Aorta (tissue), 5 donors: ENCODE data around the gene PXN. TPM values are rescaled to one million over a fixed set of nuclear protein-coding genes. Genes with fewer than 3 reads are reported as not detected.

Source experiments
- ATAC-seq: fragments of 200-7000 bp; cut with Tn5 transposase; one replicate; pipeline ENCODE4 v1.9.1; 2022; ENCODE audit warnings: moderate library complexity; ENCODE audit not compliant: low FRiP score
- DNase-seq, 2 donors: peaks; one replicate each; pipeline ENCODE4 v3.0.0-alpha.2; 2020
- H3K27ac ChIP-seq, 2 donors: one replicate each; pipeline ENCODE4 v1.5.1; 2013; ENCODE audit warnings: low read length in 2 of 2, mild to moderate bottlenecking in 2 of 2, moderate library complexity in 2 of 2, control low read depth in 1 of 2, inconsistent platforms in 1 of 2, low read depth in 1 of 2
- H3K27me3 ChIP-seq, 2 donors: one replicate each; pipeline ENCODE4 v1.6.1; 2013; ENCODE audit warnings: control low read depth in 1 of 2, low read length in 1 of 2, mild to moderate bottlenecking in 1 of 2, moderate library complexity in 1 of 2; ENCODE audit not compliant: insufficient read depth in 2 of 2, control insufficient read depth in 1 of 2
- H3K36me3 ChIP-seq, 2 donors: one replicate each; pipeline ENCODE4 v1.6.1; 2013; ENCODE audit warnings: control low read depth in 1 of 2, low read length in 1 of 2, mild to moderate bottlenecking in 1 of 2; ENCODE audit not compliant: insufficient read depth in 2 of 2, control insufficient read depth in 1 of 2
- H3K4me1 ChIP-seq, 2 donors: one replicate each; pipeline ENCODE4 v1.6.1; 2013; ENCODE audit warnings: low read length in 2 of 2, control low read depth in 1 of 2, mild to moderate bottlenecking in 1 of 2, moderate library complexity in 1 of 2; ENCODE audit not compliant: insufficient read depth in 2 of 2, control insufficient read depth in 1 of 2
- H3K4me3 ChIP-seq, 2 donors: one replicate each; pipeline ENCODE4 v1.5.1; 2013; ENCODE audit warnings: low read length in 2 of 2, control low read depth in 1 of 2, mild to moderate bottlenecking in 1 of 2
- H3K9me3 ChIP-seq: one replicate; pipeline ENCODE4 v1.6.1; 2013; ENCODE audit warnings: mild to moderate bottlenecking, low read length; ENCODE audit not compliant: control insufficient read depth
- WGBS, 2 donors: extraction: QIAGEN DNeasy Blood & Tissue Kit; methylation state at CpG; one replicate each; pipeline ENCODE4 v1.1.7; 2013; 5-methylcytosine and 5-hydroxymethylcytosine counted together
- intact Hi-C, 2 donors: fragments of 100-400 bp; cut with DNase I; formaldehyde crosslinking; loops; one replicate each; pipeline versions ENCODE4 v1.14.2 to v1.15.0; 2022
- polyA plus RNA-seq, 2 donors: library from polyadenylated mRNA; stranded (reverse); fragments of 200-250 nt; gene quantifications; one replicate each; pipeline ENCODE4 v1.2.3, GENCODE V29; 2013
- total RNA-seq, 2 donors: library from RNA; stranded (reverse); fragmentation: NEBNext Ultra II Directional; extraction: Animal tissue kit (Norgen Biotek cat#: 25700); gene quantifications; one replicate each; pipeline ENCODE4 v1.2.1, GENCODE V29; 2021
- donor health status: healthy with polysubstance abuse.
- donor health status: Bipolar disorder and iron deficiency.
- donor health status: DM: no; HTN: no; CAD: no.
- donor health status: DM: no; HTN: no; CAD: no.
- donor health status: DM: yes; HTN: yes; CAD: no.

Gene PXN
- total and polyA plus RNA-seq, 4 donors: 31.3 to 138 (median 95.3) TPM

DNA sequence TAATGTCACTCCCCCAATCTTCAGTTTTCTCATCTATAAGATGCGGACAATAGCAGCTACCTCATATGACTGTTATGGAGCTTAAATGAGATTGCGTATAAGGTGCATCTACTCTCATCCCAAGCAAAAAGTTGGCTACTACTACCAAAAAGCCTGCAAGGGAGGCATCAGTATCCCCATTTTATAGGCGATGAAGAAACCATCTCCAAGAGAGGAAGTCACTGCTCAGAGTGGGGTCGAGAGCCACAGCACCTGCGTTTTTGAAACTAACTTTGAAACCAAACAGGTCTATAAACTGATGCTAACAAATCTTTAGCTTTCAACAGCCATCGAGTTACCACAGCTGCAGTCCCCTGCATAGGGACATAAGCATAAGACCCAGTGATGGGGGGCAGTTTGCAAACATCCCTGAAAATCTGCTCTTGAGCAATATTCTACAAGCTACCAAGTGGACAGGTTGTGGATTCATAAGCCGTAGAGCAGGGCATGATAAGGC lies 74.5 kb downstream of the PXN start:
- no peak overlapping the region for H3K27ac ChIP-seq
- intact Hi-C loops: no loop called here
- H3K4me3 ChIP-seq: no peak overlapping the region
- H3K9me3 ChIP-seq: no peaks in the 10 kb centered on the region
- 83 to 84% methylated on average over 7 of the region's 7 CpGs for WGBS, 2 donors
- DNase-seq (peak in 1 of 2 donors; percentile 3), ATAC-seq (no peak)
- H3K4me1 ChIP-seq: peaks cover 0 to 2% of the 10 kb centered on the region in 2 donors
- no peaks in the 10 kb centered on the region for H3K27me3 ChIP-seq
- H3K36me3 ChIP-seq: peaks cover 3 to 6% of the 10 kb centered on the region in 2 donors

DNA sequence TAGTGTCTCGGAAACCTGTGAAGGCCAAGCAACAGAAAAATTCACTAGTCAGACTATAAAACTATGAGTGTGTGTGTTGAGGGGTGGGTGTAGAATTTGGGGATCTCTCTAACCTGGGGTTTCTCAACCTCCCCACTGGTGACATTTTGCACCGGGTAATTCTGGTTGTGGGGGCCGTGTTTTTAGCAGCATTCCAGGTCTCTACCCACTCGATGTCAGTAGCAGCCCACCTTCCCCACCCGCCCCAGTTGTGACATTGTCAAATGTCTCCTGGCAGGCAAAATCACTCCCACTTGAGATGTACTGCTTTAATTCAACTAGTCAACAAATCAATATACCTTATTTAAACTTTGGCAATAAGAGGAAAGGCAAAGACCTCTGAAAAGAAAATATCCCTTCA lies 75.1 kb downstream of the PXN start:
- ATAC-seq (no peak), DNase-seq (peak in 1 of 2 donors; percentile 16)
- H3K4me3 ChIP-seq: no peak overlapping the region
- H3K27ac ChIP-seq: no peak overlapping the region
- intact Hi-C loops: no loop called here
- H3K9me3 ChIP-seq: no peaks in the 10 kb centered on the region
- no peaks in the 10 kb centered on the region for H3K27me3 ChIP-seq
- H3K36me3 ChIP-seq: peaks cover 3 to 6% of the 10 kb centered on the region in 2 donors
- peaks cover 0 to 2% of the 10 kb centered on the region in 2 donors for H3K4me1 ChIP-seq
- 89% methylated on average over 5 of the region's 5 CpGs for WGBS, 2 donors

GRCh38 chr12:120186654-120187053 lies 78.9 kb downstream of the PXN start:
- Histone ChIP-seq H3K36me3 (peaks cover 3 to 13% of the 10 kb centered on the region in 2 donors), H3K27me3 (no peaks in the 10 kb centered on the region), H3K4me3 (no peak overlapping the region), H3K27ac (no peak overlapping the region), H3K9me3 (no peaks in the 10 kb centered on the region), H3K4me1 (no peaks in the 10 kb centered on the region)
- WGBS, 2 donors: 82 to 89% methylated on average over 4 of the region's 4 CpGs
- no peak for DNase-seq
- intact Hi-C loops: no loop called here
- no peak for ATAC-seq

DNA sequence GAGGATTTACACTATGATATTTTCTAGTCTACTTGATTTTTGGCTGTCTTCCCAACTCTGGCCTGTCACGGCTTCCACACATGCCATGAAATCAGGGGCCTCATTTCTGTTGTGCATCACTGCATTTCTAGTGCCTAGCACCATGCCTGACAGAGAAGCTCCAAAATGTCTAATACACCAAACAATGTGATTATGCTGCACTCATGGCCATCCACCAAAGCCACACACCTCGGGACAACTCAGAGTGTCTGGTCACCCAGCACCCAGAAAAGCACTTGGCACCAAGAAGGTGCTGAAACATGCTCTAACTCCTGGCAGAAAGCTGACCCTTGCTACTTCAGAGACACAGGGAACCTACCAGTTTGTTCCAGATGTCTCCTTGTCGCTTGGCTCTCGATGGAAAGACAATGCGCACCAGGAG lies 82.3 kb downstream of the PXN start:
- H3K4me3 ChIP-seq: no peak overlapping the region
- no peaks in the 10 kb centered on the region for H3K9me3 ChIP-seq
- WGBS, 2 donors: 80 to 81% methylated on average over 5 of the region's 5 CpGs
- H3K27ac ChIP-seq: no peak overlapping the region
- DNase-seq (no peak), ATAC-seq (no peak)
- intact Hi-C loops: no loop called here
- no peaks in the 10 kb centered on the region for H3K4me1 ChIP-seq
- H3K36me3 ChIP-seq: peaks cover 3 to 12% of the 10 kb centered on the region in 2 donors
- no peaks in the 10 kb centered on the region for H3K27me3 ChIP-seq

GRCh38 chr12:120181991-120182631 lies 83.4 kb downstream of the PXN start:
- peaks cover 0 to 19% of the 10 kb centered on the region in 2 donors for H3K36me3 ChIP-seq
- H3K9me3 ChIP-seq: no peaks in the 10 kb centered on the region
- ATAC-seq (no peak), DNase-seq (peak in 1 of 2 donors; percentile 2)
- H3K4me3 ChIP-seq: no peak overlapping the region
- WGBS, 2 donors: 74% methylated on average over 8 of the region's 8 CpGs
- no peaks in the 10 kb centered on the region for H3K27me3 ChIP-seq
- no peaks in the 10 kb centered on the region for H3K4me1 ChIP-seq
- intact Hi-C loops: no loop called here
- no peak overlapping the region for H3K27ac ChIP-seq

- Histone ChIP-seq H3K27ac (no peak overlapping the region), H3K9me3 (no peaks in the 10 kb centered on the region), H3K36me3 (peaks cover 0 to 19% of the 10 kb centered on the region in 2 donors), H3K4me3 (no peak overlapping the region), H3K4me1 (no peaks in the 10 kb centered on the region), H3K27me3 (no peaks in the 10 kb centered on the region)
- 92 to 94% methylated on average over 7 of the region's 7 CpGs for WGBS, 2 donors
- DNase-seq (no peak), ATAC-seq (no peak)
- intact Hi-C loops: no loop called here
These were observed 84.6 kb downstream of the PXN start for GRCh38 chr12:120180975-120181374.

GRCh38 chr12:120175537-120175936 lies 90.0 kb downstream of the PXN start:
- H3K36me3 ChIP-seq: peaks cover 4 to 25% of the 10 kb centered on the region in 2 donors
- 91 to 93% methylated on average over 11 of the region's 11 CpGs for WGBS, 2 donors
- no peak for ATAC-seq

DNA sequence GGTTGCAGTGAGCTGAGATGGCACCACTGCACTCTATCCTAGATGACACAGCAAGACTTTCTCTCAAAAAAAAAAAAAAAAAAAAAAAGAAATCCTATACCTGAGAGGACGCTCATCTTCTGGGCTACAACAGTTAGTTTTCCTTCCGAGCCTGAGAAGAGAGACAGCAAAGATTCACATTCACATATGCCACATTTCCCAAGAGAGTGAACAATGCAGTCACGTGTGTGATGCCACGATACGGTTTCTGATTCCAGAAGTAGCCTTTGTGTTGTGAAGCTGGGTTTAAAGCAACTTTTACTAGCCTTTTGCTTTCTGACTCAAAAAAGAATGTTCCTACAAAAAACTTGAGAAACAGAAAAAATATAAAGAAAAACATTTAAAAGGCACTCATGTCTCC lies 90.5 kb downstream of the PXN start:
- 87 to 88% methylated on average over 5 of the region's 5 CpGs for WGBS, 2 donors
- ATAC-seq (no peak), DNase-seq (no peak)
- Histone ChIP-seq H3K4me1 (no peaks in the 10 kb centered on the region), H3K9me3 (no peaks in the 10 kb centered on the region), H3K27ac (no peak overlapping the region), H3K27me3 (no peaks in the 10 kb centered on the region), H3K4me3 (no peak overlapping the region), H3K36me3 (peaks cover 4 to 26% of the 10 kb centered on the region in 2 donors)
- intact Hi-C loops: no loop called here

More at GRCh38 chr12:120175537-120175936, 90.0 kb downstream of the PXN start:
- no peaks in the 10 kb centered on the region for H3K9me3 ChIP-seq
- H3K4me3 ChIP-seq: no peak overlapping the region
- no peaks in the 10 kb centered on the region for H3K27me3 ChIP-seq
- intact Hi-C loops: no loop called here
- DNase-seq: peak in 1 of 2 donors; percentile 29
- no peaks in the 10 kb centered on the region for H3K4me1 ChIP-seq
- H3K27ac ChIP-seq: no peak overlapping the region

GRCh38 chr12:120172053-120172452 lies 93.5 kb downstream of the PXN start:
- peaks cover 12 to 29% of the 10 kb centered on the region in 2 donors for H3K36me3 ChIP-seq
- H3K4me3 ChIP-seq: no peak overlapping the region
- no peaks in the 10 kb centered on the region for H3K27me3 ChIP-seq
- intact Hi-C loops: no loop called here
- H3K27ac ChIP-seq: no peak overlapping the region
- WGBS, 2 donors: 91 to 92% methylated on average over 3 of the region's 3 CpGs
- ATAC-seq: no peak
- H3K9me3 ChIP-seq: no peaks in the 10 kb centered on the region
- DNase-seq: peak in 1 of 2 donors; percentile 21
- H3K4me1 ChIP-seq: no peaks in the 10 kb centered on the region
